Activated CD4-positive, alpha-beta T cell treated with anti-CD3 and anti-CD28 coated beads for 24 hours (primary cell): ENCODE measurements around the gene IL36B.

Source experiments
- DNase-seq, 2 donors: peaks; one replicate each; pipeline ENCODE4 v3.0.0-alpha.2; 2020; ENCODE audit warnings: low read depth in 2 of 2

The IL36B gene

DNA sequence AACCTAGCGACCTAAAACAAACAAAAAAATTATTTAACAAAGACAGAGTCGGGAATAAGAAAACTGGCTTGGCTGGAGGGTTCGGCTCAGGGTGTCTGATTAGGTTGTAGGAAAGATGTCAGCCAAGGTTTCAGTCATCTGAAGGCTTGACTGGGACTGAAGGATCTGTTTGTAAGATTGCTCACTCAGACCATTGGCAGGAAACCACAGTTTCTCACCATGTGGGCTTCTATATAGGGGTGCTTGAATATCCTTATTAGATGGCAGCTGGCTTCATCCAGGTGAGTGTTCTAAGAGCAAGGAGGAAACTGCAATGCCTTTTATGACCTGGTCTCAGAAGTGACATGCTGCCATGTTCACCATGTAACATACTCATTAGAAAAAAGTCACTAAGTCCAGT lies 999 bp upstream of the IL36B start:
- no peak for DNase-seq

DNA sequence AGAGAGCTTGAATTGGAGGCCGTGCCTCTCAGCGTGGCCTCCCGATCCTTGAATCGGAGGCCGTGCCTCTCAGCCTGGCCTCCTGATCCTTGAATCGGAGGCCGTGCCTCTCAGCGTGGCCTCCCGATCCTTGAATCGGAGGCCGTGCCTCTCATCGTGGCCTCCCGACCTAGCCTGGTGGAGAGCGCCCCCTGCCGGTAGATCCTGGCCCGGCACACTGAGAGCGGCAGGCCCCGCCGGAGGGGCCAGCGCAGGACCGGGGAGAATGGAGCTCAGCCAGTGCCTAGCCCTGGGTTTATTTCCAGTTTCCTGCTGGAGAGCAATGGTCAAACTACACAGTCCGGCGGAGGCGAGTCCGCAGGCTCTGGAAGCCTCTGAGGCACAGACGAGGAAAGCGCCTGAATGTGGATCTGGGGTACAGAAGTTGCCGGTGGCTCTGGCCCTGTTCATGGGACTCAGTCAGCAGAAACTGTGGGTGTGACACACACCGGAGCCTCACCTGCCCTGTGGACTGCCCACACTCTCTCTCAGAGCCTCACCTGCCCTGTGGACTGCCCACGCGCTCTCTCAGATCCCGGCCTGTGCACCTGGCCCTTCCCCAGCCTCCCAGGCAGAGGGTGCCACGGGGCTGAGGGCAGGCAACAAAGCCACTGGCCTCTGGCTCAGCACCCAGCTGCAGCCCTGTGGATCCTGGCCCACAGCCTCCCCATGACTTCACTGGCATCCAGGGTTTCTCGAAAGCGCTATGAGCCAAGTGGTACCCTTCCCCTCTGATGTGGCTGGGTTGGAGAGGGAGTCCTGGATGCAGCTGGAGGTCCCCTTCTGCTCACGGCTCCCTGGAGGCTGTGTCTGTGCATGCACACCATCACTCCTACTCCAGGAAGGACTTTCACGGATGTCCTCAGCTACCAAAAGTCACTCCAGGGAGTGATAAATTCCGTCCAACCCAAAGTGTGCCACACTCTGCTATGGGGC lies 1.5 kb downstream of the IL36B start:
- DNase-seq, result no peak

DNA sequence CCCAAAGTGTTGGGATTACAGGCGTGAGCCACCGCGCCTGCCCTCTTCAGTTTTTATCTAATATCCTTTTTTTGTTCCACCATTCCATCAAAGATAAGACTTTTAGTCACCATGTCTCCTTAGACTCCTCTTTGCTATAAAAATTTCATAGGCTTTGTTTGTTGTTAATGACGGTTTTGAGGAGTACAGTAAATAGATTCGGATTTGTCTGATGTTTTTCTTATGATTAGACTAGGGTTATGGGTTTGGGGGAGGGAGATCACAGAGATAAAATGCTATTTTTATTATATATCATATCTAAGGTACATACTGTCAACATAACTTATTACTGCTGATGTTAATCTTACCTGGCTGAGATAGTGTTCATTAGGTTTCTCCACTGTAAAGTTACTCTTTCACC lies 6.2 kb downstream of the IL36B start:
- DNase-seq, result no peak

DNA sequence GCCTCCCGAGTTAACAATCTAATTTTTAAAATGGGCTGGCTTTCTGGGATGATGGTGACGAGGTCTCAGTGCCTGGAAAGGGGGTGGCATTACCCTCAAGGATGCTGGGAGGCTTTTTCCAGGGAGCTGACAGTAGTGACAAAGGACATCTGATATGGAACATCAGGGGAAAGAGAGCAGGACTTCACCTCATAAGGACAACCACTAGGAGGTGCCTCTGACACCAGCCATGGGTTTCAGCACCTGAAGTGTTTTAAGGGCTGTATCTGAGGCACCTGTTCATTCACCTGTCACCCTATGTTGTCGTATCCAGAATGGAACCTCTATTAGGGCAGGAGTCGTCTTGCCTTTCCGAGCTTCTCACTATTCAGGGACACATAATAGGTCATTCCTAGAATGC lies 10.8 kb downstream of the IL36B start:
- no peak for DNase-seq

DNA sequence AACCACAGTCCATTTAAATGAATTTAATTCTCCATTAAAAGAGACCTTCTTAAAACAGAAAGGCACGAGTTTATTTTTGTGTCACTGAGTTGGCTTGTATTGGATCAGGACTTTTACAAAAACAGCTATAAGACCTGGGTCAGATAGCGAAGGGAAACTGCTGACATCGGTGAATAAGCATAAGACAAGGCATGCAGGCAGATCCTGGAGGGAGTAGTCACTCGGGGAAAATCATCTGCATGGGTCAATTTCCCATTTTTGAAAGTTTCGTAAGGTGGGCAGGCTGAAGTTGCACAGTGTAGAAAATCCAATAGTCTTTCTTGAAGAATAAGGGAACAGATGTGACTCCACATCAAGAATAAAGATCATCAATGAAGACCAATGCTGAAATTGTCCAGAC lies 12.9 kb downstream of the IL36B start:
- no peak for DNase-seq

DNA sequence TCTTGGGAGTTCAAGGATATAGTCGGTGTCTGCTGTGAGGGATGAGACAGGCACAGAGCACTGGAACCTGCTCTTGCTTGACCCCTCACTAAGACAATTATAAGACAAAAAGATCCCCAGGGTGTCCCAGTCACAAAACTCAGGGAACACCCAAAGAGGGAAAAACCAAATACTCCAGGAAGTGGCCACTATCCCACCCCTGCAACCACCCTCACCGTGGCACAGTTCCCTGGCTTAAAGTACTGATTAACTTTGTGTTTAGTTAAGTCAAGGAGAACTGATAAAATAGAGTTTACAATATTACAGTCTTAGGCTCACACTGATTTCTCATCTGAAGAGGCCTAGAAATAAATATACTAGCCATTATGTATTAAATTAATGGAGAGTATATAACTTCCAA lies 13.5 kb downstream of the IL36B start:
- no peak for DNase-seq

DNA sequence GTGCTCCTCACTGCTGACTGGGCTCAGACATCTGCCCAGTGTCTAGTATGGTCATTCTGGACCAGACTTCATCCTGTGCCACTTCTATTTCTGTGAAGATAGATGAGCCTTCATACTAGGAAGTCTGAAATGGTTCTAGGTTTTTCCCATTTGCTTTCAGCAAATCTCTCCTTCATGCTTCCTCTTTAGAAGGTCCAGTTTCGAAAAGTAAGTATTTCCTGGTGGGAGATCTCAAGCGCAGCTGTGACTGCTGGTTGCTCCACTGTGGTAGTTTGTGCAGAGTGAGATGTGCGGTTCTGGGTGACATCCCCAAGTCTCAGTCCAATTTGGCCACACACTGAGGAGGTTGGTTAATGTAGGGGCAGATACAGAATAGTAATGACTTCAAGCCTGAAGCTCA lies 14.4 kb downstream of the IL36B start:
- no peak for DNase-seq

DNA sequence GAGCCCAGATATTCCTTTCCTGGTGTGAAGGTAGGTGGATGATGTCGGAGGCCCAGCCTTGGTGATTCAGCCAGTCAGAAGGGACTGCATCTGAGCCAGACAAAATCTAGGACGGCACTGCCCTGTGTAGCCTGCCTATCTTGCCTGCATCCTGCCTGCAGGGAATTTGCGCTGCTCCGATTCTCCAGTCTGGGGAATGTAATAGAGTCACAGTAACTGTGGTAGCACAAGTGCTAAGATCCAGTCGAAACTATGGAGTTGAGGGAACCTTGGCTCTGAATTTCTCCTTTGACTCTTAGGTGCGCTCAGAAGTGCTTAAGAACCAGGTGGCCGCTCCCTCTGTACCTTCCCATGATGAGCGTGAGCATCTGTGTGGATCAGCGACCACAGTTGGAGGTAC lies 15.9 kb downstream of the IL36B start:
- DNase-seq, result no peak

DNA sequence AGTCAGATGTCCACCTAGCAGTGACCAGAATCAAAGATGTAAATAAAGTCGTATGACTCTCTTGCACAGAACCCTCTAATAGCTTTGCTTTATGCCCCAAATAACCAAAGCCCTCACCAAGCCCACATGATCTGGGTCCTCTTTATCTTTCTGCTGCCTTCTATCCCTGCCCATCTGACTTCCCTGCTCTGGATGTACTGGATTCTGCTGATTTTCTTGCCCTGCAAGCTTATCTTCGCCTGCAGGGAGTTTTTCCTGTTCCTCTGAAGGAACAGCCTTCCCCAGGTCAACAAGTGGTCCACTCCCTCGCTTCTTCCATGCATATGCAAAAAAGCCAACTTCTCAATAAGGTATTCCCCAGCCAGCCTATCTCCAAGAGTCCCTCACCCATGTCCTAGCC lies 18.7 kb downstream of the IL36B start:
- no peak for DNase-seq

DNA sequence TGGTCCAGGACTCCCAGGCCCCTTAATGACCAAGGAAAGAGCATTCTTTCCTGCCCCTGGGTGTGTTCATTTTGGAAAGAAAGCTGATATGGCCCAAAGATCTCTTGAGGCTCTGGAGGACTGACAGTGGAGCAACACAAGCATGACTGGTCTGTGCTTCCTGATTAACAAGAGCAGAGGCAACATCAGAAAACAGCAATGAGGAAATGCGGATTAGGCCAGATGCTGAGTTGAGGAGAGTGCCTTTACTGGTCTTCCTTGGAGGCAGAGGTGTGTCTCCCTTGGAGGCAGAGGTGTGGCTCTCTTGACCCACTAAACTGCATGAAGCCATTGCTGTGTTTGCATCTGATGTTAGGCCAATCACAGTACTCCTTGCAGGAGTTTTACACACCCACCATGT lies 19.9 kb downstream of the IL36B start:
- no peak for DNase-seq

DNA sequence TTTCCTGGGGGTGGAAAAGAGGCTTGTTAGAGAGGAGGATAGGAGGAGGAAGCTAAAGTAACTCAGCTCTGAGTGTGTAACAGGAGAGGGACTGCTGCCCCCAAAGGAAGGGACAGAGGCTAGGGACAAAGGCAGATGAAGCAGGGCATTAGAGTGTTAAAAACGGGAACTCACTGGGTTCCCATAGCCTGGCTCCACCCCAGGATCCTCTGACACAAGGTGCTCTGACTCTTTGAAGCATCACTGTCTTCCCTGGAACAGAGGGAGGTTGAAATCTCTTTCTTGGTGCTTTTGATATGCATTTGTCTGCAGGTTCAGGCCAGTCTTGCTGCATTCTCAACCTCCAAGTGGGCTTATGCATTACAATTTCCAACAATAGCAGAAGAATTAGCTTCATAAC lies 24.6 kb downstream of the IL36B start:
- no peak for DNase-seq

DNA sequence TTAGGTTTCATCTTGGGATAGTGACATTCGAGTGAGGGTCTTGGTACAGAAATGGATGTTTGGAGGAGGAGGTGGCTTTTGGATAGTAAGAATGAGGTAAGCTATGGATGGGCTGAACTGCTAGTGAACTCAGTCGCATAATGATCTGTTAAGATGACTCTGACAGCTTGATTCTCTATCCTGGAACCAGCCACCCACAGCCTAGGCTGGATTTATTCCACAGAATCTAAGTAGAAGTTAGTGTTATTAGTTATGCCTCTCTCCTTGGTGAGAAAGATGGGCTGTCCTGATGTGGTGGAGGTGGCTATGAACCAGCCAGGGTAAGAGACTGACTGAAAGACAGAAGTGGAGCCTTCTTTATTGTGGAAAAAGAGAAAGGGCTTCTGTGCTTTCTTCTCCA lies 25.0 kb downstream of the IL36B start:
- no peak for DNase-seq

DNA sequence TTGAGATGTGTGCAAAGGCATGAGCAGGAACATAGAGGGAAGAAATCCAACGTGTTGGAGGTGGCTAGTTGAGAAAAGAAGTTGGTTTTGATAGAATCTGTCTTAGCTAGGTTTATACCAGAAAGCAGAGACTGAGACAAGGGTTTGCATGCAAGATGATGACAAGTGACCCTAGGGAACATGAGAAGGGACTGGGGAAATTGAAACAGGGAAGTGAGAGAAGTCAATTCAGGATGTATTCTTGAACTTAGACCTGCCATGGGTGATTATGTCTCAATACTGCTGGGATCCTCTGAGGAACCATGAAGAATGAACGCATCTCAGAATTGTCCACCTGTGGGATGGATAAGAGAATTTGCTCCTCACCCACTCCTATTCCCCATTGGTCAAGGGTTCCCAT lies 26.9 kb downstream of the IL36B start:
- no peak for DNase-seq

DNA sequence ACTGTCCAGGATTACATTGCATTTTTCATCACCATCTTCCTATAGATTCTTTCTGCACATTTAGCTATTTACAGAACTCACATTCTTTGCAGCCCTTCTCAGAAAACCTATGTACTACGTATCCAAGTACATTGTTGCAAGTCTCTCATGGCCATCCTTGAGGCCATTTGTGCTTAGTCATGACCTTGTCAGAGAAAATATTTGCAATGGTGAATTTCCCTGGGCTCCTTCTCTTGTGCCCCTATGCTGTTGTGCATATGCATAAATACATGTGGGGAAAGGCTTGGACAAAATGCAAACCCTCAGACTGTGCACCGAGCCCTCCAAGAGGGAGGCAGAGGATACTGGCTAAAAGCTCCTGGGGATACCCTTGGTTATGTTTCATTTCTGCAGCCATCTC lies 27.9 kb downstream of the IL36B start:
- DNase-seq, result no peak

DNA sequence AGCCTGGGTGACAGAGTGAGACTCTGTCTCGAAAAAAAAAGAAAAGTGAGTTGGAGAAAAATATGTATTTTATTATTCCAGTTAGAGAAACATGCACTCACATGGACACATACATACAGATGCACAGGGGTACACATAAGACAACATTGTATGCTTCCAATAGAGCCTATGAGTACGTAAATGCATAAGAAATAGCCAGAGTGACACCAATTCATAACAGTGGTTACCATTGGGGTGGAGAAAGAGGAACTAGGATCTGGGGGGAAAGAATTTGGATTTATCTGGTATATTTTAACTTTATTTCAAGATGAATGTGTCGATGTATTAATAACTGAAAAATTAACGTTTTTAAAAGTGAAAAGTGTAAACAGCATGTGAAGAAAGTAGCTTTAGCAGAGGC lies 31.4 kb downstream of the IL36B start:
- no peak for DNase-seq

DNA sequence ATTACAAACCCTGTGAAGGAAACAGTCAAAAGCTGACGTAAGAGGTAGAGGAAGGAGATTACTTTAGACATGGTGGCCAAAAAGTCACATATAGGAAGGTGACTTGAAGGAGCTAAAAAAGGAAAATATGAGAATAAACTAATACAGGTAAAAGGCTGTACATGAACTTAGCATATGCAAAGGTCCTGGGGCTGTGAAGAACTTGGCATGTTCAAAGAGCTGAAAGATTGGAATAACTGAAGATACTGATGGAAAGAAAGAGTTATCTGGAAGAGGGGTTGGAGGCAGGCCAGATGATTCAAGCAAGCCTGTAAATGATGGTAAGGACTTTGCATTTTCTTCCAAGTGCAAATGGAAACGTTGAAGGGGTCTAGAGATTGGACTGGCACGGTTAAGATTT lies 34.2 kb downstream of the IL36B start:
- no peak for DNase-seq

DNA sequence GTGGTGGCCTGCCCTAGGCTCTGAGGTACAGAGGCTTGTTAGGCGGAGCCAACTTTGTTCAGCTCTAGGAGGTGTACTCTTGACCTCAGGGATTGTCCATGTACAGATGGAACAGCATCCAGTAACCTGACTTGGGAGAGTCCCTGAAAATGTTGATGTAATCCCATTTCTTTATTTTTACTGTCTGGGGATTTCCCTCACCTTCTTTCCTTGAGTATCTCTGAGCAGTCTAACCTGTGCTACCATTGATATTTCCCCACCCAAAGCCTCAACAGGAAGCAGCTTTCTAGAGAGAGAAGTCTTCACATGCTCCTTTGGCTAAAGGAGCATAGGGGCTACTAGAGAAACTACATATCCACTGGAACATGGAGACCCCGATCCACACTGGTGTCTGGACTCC lies 37.0 kb downstream of the IL36B start:
- DNase-seq, result no peak

DNA sequence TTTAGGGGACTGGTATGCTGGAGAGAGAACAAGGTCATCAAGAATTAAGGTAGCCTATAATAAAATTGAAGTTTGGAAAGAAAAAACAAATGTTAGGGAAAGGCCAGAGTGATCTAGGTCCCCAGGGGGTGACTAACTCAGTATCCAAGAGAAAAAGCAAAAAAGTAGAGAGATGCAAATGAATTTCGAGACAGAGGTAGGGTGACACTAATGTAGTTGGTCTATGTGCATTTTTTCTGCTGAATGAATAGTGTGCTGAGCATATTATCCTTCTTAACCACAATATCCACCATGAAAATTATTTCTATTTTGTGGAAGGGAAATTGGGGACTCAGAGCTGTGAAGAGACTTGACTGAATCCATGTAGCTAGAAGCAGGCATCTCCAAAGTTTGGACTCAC lies 37.6 kb downstream of the IL36B start:
- no peak for DNase-seq

DNA sequence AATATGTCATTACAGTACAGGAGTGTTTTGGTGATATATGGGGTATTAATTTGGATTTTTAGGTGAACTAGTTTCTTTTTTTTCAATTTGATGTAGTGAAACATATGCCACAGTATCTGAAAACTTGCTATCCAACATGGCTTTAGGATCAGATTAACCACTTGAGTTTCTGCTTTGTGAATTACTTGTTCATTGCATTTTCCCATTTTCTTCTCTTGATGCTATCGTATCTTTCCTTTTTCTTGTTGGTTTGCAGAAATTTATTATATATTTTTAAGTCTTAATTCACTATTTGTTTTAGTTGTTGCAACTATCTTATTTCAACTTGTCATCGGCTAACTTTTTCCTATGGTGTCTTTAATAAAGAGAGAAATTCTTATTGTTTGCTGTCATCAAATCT lies 38.6 kb downstream of the IL36B start:
- DNase-seq, result no peak

DNA sequence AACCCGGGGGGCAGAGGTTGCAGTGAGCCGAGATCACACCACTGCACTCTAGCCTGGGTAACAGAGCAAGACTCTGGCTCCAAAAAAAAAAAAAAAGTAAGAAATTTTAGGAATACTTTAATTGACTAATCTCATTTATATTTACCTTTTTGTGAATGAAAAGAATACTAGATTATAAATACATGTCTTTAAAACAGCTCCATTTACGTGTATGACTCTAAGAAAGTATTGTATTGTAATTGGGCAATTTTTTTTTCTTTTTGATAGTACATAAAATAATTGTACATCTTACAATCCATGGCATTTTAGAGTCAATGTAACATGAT lies 39.4 kb downstream of the IL36B start:
- DNase-seq, result no peak

DNA sequence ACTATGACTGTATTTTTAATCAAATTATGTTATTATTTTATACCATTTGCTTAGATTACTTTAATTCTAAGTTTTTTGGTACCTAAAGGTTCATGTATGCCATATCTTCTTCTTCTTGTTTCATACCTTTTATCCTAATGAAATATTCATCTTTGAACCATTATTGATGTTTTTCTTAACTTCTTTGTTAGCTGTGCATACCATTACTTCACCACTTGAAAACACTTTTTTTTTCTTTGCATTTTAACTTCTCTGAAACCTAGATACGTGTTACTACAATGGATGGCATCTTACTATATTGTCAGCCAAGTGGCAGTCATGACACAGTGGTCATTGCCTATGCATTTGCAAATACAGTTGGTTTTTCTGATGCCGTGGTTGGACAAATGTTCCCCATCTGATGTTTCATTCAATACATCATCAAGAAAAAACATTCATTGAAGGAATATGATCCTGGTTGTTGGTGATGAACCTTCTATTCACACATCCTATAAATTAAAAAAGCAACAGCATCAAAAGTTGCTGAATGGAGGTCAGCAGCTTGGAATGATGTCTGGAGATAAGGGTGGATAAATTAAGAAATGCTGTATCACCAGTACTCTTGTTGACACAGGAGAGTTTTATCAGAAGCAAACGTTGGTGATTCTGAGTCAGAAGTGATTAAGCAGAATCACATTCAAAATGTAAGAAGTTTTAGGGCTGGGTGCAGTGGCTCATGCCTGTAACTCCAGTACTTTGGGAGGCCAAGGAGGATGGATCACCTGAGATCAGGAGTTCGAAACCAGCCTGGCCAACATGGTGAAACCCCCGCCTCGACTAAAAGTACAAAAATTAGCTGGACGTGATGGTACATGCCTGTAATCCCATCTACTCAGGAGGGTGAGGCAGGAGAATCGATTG lies 40.0 kb downstream of the IL36B start:
- no peak for DNase-seq

DNA sequence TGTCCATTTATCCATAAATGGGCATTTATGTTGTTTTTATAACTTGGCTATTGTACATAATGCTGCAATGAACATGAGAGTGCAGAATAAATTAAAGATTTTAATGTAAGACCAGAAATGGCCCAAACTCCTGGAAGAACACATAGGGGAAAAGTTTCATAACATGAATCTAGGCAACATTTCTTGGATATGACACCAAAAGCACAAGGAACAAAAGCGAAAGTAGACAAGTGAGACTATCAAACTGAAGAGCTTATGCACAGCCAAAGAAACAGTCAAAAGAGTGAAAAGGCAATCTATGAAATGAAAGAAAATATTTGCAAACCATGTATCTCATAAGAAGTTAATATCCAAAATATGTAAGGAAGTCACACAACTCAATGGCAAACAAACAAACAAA lies 41.6 kb downstream of the IL36B start:
- no peak for DNase-seq

DNA sequence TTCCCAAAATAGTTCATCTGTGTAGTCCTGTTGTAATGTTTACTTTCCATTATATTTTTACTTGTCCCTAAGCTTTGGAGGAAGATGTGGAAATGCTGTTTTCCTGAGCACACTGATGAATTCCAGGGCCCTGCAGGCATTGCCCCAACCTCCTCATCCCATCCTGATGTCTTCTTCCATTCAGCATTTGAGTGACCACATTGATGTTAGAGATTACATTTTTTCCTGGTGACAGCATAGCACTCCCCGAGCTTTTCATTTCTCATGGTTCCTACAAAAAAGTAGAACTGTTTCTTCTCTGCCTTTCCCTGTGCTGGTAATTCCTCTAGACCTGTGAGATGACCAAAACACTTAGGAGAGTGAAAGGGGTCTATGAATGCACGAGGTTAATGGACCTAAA lies 42.6 kb downstream of the IL36B start:
- DNase-seq, result no peak
